Cortex of kidney (tissue), 1 donor: ENCODE data around the gene SDC1.

ENCODE experiments used
- DNase-seq: peaks from one replicate; lab custom pipeline; 2025; lab: John Stamatoyannopoulos, UW

The SDC1 gene

DNA sequence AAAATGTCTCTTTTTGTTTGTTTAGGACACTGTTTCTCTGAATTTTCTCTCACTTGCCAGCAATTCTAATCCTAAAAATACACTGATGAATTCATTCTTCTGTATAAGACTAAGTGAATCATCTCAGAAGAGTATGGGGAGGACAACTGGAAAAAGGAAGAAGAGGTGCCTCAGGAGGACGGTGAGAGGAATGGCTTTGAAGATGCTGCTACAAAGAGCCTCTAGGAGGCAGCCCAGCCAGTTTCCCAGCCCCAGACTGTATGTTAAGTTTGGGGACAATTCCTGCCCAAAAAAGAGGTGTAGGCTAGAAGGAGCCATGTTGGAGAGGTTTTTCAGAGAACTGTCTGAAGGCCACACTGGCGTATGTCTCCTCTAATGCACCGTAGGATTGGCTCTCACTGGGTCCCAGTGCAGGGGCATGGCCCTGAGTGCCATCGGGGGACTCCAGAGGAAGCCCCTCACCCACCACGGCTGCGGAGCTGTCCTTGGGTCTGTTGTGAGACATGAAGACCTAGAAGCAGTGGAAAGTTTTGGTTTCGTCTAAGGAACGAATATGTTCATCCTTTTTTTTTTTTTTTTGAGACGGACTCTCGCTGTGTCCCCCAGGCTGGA lies 3.1 kb upstream of the SDC1 start:
- no peak for DNase-seq

DNA sequence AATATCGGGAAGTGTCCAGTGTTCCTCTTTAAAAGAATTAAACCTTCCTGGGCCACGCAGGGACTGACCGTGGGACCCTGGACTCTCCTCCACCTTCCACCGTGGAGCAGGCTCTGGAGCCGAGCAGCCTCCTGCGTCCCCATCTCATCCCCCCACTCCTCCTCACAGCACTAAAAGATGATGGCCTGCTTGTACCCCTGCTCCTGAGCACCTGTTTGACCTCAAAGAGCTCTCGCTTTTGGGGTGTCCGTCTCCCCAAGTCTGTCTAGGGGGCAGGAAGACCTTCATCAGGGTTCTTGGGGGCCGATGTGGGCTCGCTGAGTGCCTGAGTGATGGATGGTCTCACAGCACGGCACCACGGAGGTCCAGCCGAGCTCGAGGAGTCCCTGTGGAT lies 1.2 kb upstream of the SDC1 start:
- DNase-seq = no peak

DNA sequence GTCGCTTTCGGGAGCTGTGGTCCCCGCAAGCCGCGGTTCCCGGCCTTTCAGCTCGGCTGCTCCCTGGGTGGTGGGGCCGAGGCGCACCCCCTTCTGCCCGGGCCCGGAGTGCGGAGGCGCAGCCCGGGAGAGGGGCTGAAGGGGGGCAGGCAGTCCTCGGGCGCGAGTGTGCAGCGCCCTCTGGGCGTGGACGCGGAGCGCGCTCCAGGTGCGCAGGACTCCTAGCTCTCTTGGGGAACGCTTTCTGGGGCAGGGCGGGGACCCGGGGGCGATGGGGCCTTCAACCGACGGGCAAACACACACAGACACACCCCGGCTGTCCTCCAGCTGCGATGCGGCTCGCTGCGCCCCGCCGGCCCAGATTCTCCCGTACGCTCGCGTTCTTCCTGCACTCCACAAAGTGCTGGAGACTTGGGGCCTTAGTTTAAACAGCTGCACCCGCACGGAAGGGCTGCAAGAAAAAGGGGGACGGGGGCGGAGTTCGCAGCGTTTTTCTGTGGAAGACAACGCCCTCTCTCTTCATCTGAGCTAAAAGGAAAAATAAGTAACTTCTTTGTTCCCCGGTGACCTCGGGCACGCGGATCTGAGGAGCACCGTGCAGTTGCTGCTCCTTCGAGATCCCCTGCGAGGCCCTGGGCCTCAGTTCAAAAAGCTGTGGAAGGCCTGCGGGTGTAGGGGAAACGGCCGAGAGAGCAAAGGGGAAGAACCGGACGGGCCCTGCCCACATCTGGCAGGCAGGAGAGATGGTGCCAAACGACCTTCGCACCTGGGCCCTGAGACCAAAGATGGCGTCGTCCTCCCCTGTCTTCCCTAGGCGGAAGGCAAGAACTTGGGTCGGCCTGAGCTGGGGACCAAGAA lies 593 bp upstream of the SDC1 start:
- no peak for DNase-seq

GRCh38 chr2:20224164-20224715 lies 690 bp downstream of the SDC1 start:
- DNase-seq = no peak

DNA sequence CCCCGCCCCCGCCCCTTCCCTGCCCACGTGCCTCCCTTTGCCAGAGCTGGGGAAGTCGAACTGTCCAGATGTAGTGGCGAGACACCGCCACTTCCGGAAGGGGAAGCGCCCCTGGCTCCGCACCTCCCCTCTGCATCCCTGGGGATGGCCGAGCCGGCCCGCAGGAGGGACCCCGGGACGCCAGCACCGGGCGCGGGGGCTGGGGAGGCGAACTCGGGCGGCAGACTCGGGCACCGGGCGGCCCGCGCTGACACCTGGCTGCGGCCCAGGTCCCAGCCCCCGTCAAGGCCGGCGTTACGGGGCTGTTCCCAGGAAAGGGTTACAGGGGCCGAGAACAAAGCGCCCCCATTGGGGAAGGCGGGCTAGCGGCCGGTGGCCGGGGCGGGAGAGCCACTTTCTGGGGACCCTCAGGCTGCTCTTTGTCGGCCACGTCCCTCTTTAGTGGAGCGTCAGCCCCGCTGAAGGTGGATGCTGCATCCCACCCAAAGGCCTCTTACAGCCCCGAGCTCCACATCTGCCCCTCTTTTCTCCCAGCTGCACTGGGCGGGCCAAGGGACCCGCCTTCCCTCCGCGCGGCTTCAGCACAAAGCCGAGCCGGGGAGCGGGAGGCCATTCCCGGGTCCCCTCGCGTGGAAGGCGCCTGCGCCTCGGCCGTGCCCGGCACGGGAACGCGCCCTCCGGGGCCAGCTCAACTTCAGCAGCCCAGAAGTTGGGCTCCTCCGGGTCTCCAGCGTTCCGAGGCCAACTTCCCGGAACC lies 1.3 kb downstream of the SDC1 start:
- no peak for DNase-seq

DNA sequence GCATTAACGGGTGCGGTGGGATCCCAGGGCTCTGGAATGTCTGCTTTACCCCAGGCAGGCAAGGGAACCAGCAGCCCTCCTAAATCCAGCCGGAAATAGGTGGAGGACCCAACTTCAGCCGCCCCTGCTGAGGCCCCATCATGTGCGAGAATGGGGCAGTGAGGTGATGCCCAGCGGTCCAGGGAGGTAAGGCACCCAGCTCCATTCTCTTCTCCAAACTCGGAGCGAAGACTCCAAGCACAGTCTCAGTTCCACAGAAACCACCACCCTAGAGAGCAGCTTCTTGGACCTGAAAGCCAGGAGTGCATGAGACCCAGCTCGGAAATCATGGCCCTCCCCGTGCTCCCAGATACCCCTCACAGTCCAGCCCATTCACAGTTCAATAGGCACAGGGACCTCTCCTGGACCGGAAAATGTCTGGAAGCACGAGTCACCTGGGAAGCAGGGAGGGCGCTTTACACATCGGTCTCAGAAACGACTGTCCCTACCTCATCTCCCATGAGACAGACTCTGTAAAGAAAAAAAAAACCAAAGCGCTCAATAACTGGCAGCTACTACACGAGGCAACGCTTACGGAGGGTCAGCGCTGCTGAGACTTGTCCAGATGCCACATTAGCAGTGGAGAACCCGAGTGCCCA lies 2.0 kb downstream of the SDC1 start:
- no peak for DNase-seq

GRCh38 chr2:20222014-20222768 lies 2.7 kb downstream of the SDC1 start:
- DNase-seq = no peak

GRCh38 chr2:20221555-20221973 lies 3.4 kb downstream of the SDC1 start:
- no peak for DNase-seq

GRCh38 chr2:20220806-20221554 lies 4.0 kb downstream of the SDC1 start:
- no peak for DNase-seq

DNA sequence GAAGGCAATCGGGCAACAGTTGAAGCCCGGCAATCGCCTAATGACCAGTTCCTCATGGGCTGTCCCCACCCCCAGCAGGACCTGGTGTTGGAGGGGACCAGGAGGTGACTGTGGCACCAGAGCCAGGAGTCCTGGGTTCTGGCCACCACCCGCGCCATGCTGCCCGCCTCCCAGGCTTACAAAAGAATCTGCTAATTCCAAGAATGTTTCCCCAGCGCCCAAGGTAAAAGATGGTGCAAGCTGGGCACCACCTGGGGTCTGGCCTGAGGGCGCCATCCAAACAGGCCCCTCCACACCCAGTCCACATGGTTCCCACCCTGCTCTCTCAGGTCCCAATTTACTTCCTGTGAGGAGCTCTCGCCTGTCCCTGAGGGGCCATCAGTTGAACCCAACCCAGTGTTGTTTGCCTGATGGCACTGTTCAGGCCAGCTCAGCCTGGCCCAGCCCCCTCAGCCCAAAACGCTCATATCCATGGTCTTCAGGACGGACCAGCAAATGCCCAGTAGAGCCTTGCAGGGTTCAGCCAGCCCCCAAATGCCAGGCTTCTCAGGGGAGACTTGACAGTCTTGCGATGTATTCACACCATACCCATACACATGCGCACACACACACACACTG lies 5.1 kb downstream of the SDC1 start:
- no peak for DNase-seq

- no peak for DNase-seq
Measured at GRCh38 chr2:20218331-20219320, 6.3 kb downstream of the SDC1 start.

DNA sequence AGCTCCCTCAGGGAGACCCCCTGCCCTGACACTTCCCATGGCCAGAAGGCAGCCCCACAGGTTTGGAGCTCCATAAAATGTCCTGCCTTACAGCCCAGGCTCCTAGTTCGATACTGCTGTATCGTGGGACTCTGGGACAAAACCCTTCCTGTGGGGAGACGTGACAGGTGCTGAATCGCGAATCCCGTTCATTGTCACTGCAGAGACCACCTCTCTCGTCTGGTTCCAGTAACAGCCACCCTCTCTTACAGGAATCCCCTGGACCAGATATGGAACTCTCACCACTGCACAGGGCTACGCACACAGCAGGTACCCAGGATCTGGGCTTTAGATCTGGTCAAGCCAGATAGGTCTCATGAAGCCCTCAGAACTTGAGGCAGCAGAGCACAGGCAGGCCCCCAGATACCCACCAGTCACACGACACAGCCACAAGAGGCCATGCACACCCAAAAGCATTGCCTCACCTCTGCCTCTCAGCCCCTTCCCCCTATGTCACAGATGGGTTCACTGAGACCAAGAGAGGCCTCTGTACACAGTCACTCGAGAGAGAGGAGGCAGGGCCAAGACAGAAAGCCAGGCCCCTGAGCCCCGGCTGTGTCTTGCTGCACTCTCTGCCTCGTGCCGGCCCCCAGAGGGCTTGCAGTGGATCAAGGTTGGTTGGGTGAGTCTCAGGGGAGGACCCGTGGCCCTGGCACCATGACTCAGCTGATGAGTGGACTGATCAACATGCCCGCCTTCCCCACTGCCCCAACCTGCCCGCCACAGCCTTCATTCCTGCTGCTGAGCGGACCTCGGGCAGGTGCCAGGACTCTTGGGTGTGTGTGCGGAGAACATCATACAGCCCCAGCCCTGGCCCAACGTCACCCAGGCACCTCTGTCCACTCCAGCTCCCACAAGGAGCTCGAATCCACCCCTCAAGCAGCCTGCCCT lies 7.6 kb downstream of the SDC1 start:
- DNase-seq = no peak

DNA sequence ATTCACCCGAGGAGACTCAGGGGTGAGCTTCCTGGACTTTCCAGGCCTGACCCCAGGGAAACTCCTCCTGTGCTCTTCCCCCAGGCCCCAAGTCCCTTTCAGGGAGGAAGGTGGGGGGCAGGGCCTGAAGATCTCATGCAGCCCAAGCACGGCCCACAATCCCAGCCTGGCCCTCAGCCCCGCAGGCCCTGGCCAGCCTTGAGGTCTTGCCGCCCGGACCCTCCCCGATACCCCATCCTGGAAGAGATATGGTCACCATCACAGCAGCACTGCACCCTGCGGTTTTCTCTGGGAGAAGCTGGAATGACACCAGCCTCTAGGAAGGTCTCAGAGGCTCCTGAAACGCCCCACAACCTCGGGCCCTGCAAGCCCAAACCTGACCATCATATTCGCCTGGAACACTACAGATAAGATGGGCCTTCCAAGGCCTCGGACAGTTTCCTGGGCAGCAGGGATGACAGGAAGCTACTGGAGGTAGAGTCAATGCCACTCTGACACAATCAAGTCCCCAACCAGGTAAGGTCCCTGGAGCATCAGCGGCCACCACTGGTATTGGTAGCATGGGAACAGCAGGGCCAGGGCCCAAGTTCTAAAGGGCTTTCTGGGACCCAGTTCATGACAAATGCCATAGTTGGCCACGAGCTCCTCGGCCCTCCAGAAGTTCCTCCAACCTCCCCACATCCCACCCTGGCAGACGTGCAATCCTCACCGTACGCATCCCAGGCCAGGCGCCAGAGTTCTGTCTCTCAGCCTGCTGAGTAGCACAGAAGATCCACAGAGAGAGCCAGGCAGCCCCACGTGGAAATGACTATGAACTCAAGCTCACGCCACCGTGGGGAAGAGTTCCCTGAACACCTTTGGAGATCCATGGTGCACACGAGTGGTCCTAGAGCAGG lies 8.6 kb downstream of the SDC1 start:
- DNase-seq = no peak

- DNase-seq = no peak
Measured at GRCh38 chr2:20215183-20216040, 9.5 kb downstream of the SDC1 start.

DNA sequence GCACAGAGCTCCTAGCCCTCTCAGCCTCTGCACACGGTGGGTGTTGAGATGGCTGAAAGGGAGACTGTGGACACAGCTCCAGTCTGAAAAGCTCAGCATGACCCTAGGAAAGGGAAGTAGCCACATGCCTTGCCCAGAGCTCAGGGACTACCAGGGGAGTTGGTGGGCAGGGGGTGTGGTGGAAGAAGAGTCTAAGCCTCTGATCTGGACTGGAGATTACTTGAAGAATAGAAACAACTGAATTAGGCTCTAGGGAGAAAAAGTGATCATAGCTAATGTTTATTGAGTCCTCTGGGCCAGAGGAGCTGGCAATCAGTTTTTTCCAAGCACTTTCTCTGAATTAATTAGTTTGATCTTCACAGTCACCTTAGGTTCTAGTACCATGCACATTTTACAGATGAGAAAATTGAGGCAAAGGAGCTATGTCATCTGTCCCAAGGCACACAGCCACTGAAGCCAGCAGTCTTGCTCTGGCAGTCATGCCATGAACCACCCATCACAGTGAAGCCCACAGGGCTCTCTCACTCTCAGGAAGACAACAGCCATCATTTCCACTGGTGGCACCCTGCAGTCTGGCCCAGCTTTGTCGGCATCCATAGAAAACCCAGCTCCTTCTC lies 10.3 kb downstream of the SDC1 start:
- DNase-seq = no peak
